NCI-H146 (cell line): ENCODE measurements around the gene VWA5B1.

Experiments
- DNase-seq: peaks from one replicate; lab custom pipeline; 2025; lab: John Stamatoyannopoulos, UW

The VWA5B1 gene

GRCh38 chr1:20386323-20387081 lies 95.8 kb downstream of the VWA5B1 start:
- DNase-seq: no peak

- no peak for DNase-seq
Observed at GRCh38 chr1:20389571-20389970, 98.9 kb downstream of the VWA5B1 start.

GRCh38 chr1:20390589-20391331 lies 100.1 kb downstream of the VWA5B1 start:
- no peak for DNase-seq

- no peak for DNase-seq
Observed at GRCh38 chr1:20395255-20395654, 104.6 kb downstream of the VWA5B1 start.

- DNase-seq: no peak
Observed at GRCh38 chr1:20398744-20399143, 108.1 kb downstream of the VWA5B1 start.

GRCh38 chr1:20399196-20399595 lies 108.5 kb downstream of the VWA5B1 start:
- DNase-seq: no peak

- DNase-seq: no peak
Observed at GRCh38 chr1:20399606-20400180, 109.0 kb downstream of the VWA5B1 start.

- DNase-seq: no peak
Observed at GRCh38 chr1:20400341-20401177, 109.9 kb downstream of the VWA5B1 start.

GRCh38 chr1:20401405-20402010 lies 110.8 kb downstream of the VWA5B1 start:
- no peak for DNase-seq

- DNase-seq: peak; percentile 26
Observed at GRCh38 chr1:20402585-20403422, 112.1 kb downstream of the VWA5B1 start.

- DNase-seq: no peak
Observed at GRCh38 chr1:20403423-20404145, 112.9 kb downstream of the VWA5B1 start.

- DNase-seq: no peak
Observed at GRCh38 chr1:20404466-20404865, 113.8 kb downstream of the VWA5B1 start.
